Measurements from ENCODE around the gene ALDH9A1.

ALDH9A1 gene

GRCh38 chr1:165633614-165634013 lies 64.7 kb downstream of the ALDH9A1 start:
- no peak for FAIRE-seq
- no peak for TF ChIP-seq CTCF (IDR thresholded peaks at IDR 0.05; ENCODE audit: insufficient read depth, missing control alignments)
- no peak for DNase-seq (ENCODE audit: insufficient read length, low spot score)

- TF ChIP-seq CTCF (IDR thresholded peaks at IDR 0.05; ENCODE audit: insufficient read depth, missing control alignments): no peak
- DNase-seq (ENCODE audit: insufficient read length, low spot score) (no peak), FAIRE-seq (no peak)
These were observed 65.9 kb downstream of the ALDH9A1 start for GRCh38 chr1:165632491-165632890.

- TF ChIP-seq CTCF (IDR thresholded peaks at IDR 0.05; ENCODE audit: insufficient read depth, missing control alignments): no peak
- no peak for DNase-seq (ENCODE audit: insufficient read length, low spot score)
- no peak for FAIRE-seq
These were observed 66.3 kb downstream of the ALDH9A1 start for GRCh38 chr1:165632152-165632469.

GRCh38 chr1:165631342-165632151 lies 66.8 kb downstream of the ALDH9A1 start:
- TF ChIP-seq CTCF (IDR thresholded peaks at IDR 0.05; ENCODE audit: insufficient read depth, missing control alignments): peak; percentile 7
- no peak for FAIRE-seq
- no peak for DNase-seq (ENCODE audit: insufficient read length, low spot score)

GRCh38 chr1:165630629-165631341 lies 67.6 kb downstream of the ALDH9A1 start, which contains the start of gene MGST3:
Gene MGST3 (plus strand): TSS chr1:165631234. CDS start chr1:165649848, 18,614 bp downstream.
- DNase-seq (ENCODE audit: insufficient read length, low spot score): peak; percentile 81
- no peak for TF ChIP-seq CTCF (IDR thresholded peaks at IDR 0.05; ENCODE audit: insufficient read depth, missing control alignments)
- FAIRE-seq: no peak

- DNase-seq (ENCODE audit: insufficient read length, low spot score): no peak
- TF ChIP-seq CTCF (IDR thresholded peaks at IDR 0.05; ENCODE audit: insufficient read depth, missing control alignments): no peak
- FAIRE-seq: peak; percentile 38
These were observed 68.3 kb downstream of the ALDH9A1 start for GRCh38 chr1:165629848-165630628.
